Breast epithelium (tissue), 4 donors: ENCODE measurements around the gene IGFBP7. TPM values are rescaled to one million over a fixed set of nuclear protein-coding genes. Genes with fewer than 3 reads are reported as not detected.

ENCODE experiments used
- DNase-seq, 2 donors: peaks; one replicate each; pipeline ENCODE4 v3.0.0-alpha.2; 2019; ENCODE audit warnings: low spot score in 2 of 2
- H3K27ac ChIP-seq, 2 donors: fragments of 200-600 bp; sonication (generic) in 1 of 2; one replicate each; pipeline ENCODE4 v1.5.1; 2016 to 2019; ENCODE audit warnings: mild to moderate bottlenecking in 1 of 2
- H3K27me3 ChIP-seq, 2 donors: fragments of 200-600 bp; sonication (generic) in 1 of 2; one replicate each; pipeline versions ENCODE4 v1.5.1 to v1.6.0; 2017 to 2019; ENCODE audit warnings: control low read depth in 1 of 2, mild to moderate bottlenecking in 1 of 2
- H3K36me3 ChIP-seq: fragments of 200-600 bp; one replicate; pipeline ENCODE4 v1.5.1; 2019
- H3K4me1 ChIP-seq, 2 donors: fragments of 200-600 bp; sonication (generic); one replicate each; pipeline ENCODE4 v1.5.1; 2016 to 2019; ENCODE audit warnings: control low read depth in 1 of 2
- H3K4me3 ChIP-seq, 3 donors: fragments of 200-600 bp; sonication (generic); 1 replicate in 2 of 3; 2 replicates in 1 of 3; pipeline ENCODE4 v1.5.1; 2016 to 2019; ENCODE audit warnings: mild to moderate bottlenecking in 3 of 3, moderate library complexity in 2 of 3
- H3K9me3 ChIP-seq, 2 donors: fragments of 200-600 bp; sonication (generic) in 1 of 2; one replicate each; pipeline ENCODE4 v1.5.1; 2016 to 2019; ENCODE audit warnings: control low read depth in 1 of 2
- CTCF ChIP-seq, 3 donors: fragments of 450-650 bp; IDR thresholded peaks; one replicate each; pipeline ENCODE4 v1.5.1; 2016 to 2017; ENCODE audit warnings: antibody characterized with exemption in 3 of 3, mild to moderate bottlenecking in 3 of 3, moderate library complexity in 3 of 3
- POLR2A ChIP-seq: fragments of 450-650 bp; IDR thresholded peaks from one replicate; pipeline ENCODE4 v1.6.1; 2016; ENCODE audit warnings: antibody characterized with exemption, mild to moderate bottlenecking, moderate library complexity
- POLR2AphosphoS5 ChIP-seq, 3 donors: sonication (generic); formaldehyde crosslinking; IDR thresholded peaks; one replicate each; pipeline ENCODE4 v1.6.1; 2017; ENCODE audit warnings: antibody characterized with exemption in 3 of 3
- intact Hi-C: fragments of 100-400 bp; cut with DNase I; formaldehyde crosslinking; loops from one replicate; pipeline ENCODE4 v1.15.1; 2023; ENCODE audit warnings: low total_unique reads
- total RNA-seq, 3 donors: library from RNA; depleted of rRNA; stranded (reverse); fragments of >200 nt; gene quantifications; one replicate each; pipeline ENCODE4 v1.1.0, GENCODE V29; 2016

Gene IGFBP7
- total RNA-seq, 3 donors from 2014 or later: 205 to 769 (median 622) TPM

GRCh38 chr4:57078685-57079521 is 31.3 kb downstream of the IGFBP7 start:
- TF ChIP-seq CTCF (IDR thresholded peaks at IDR 0.05) (no peak), POLR2A (no peak), POLR2AphosphoS5 (IDR thresholded peaks at IDR 0.05) (no peak)
- intact Hi-C loops: no loop called here
- no peak overlapping the region for H3K4me3 ChIP-seq
- DNase-seq: no peak
- H3K27me3 ChIP-seq: no peaks in the 10 kb centered on the region
- peak overlapping the region in 1 of 2 donors; percentile 28 for H3K27ac ChIP-seq
- H3K9me3 ChIP-seq: no peaks in the 10 kb centered on the region
- no peaks in the 10 kb centered on the region for H3K4me1 ChIP-seq
- H3K36me3 ChIP-seq: no peaks in the 10 kb centered on the region

GRCh38 chr4:57077550-57078343 is 32.4 kb downstream of the IGFBP7 start:
- no peak for DNase-seq
- intact Hi-C loops: no loop called here
- Histone ChIP-seq H3K9me3 (no peaks in the 10 kb centered on the region), H3K27me3 (no peaks in the 10 kb centered on the region), H3K4me3 (no peak overlapping the region), H3K36me3 (no peaks in the 10 kb centered on the region), H3K27ac (peak overlapping the region in 1 of 2 donors; percentile 16), H3K4me1 (no peaks in the 10 kb centered on the region)
- TF ChIP-seq POLR2AphosphoS5 (IDR thresholded peaks at IDR 0.05) (no peak), POLR2A (no peak), CTCF (IDR thresholded peaks at IDR 0.05) (no peak)

GRCh38 chr4:57076646-57077045 is 33.5 kb downstream of the IGFBP7 start:
- no peak for DNase-seq
- TF ChIP-seq CTCF (IDR thresholded peaks at IDR 0.05): no peak
- TF ChIP-seq POLR2AphosphoS5 (IDR thresholded peaks at IDR 0.05): no peak
- no peak for TF ChIP-seq POLR2A
- Histone ChIP-seq H3K36me3 (no peaks in the 10 kb centered on the region), H3K27ac (peak overlapping the region in 1 of 2 donors; percentile 33), H3K4me3 (no peak overlapping the region), H3K4me1 (no peaks in the 10 kb centered on the region), H3K9me3 (no peaks in the 10 kb centered on the region), H3K27me3 (no peaks in the 10 kb centered on the region)
- intact Hi-C loops: no loop called here

GRCh38 chr4:57075367-57075766 is 34.8 kb downstream of the IGFBP7 start:
- H3K27me3 ChIP-seq: no peaks in the 10 kb centered on the region
- no peak overlapping the region for H3K4me3 ChIP-seq
- no peaks in the 10 kb centered on the region for H3K36me3 ChIP-seq
- TF ChIP-seq POLR2A: no peak
- TF ChIP-seq POLR2AphosphoS5 (IDR thresholded peaks at IDR 0.05): no peak
- TF ChIP-seq CTCF (IDR thresholded peaks at IDR 0.05): no peak
- intact Hi-C loops: no loop called here
- no peak for DNase-seq
- H3K4me1 ChIP-seq: no peaks in the 10 kb centered on the region
- no peak overlapping the region for H3K27ac ChIP-seq
- H3K9me3 ChIP-seq: no peaks in the 10 kb centered on the region

- no peak overlapping the region for H3K4me3 ChIP-seq
- intact Hi-C loops: no loop called here
- H3K27ac ChIP-seq: peak overlapping the region in 1 of 2 donors; percentile 7
- no peaks in the 10 kb centered on the region for H3K27me3 ChIP-seq
- H3K9me3 ChIP-seq: no peaks in the 10 kb centered on the region
- no peaks in the 10 kb centered on the region for H3K4me1 ChIP-seq
- H3K36me3 ChIP-seq: no peaks in the 10 kb centered on the region
- TF ChIP-seq POLR2A: no peak
- TF ChIP-seq POLR2AphosphoS5 (IDR thresholded peaks at IDR 0.05): no peak
- TF ChIP-seq CTCF (IDR thresholded peaks at IDR 0.05): no peak
- no peak for DNase-seq
Measured at GRCh38 chr4:57074744-57075143, 35.4 kb downstream of the IGFBP7 start.
